NCI-H2196 (cell line): ENCODE results near the gene LAG3.
"Not testable (repeated sequence)": the region's sequence is repeated elsewhere in the genome, so short reads cannot be mapped to it uniquely, and the experiment has no call there.

Experiments used
- DNase-seq: peaks from one replicate; lab custom pipeline; 2025; ENCODE audit not compliant: unreplicated experiment; lab: John Stamatoyannopoulos, UW

Gene LAG3

GRCh38 chr12:6772331-6772695, at the start of gene LAG3:
Gene LAG3, plus strand, starts transcription at chr12:6772520. Its CDS starts 333 bp downstream, at chr12:6772853.
- no peak for DNase-seq

GRCh38 chr12:6722863-6723262, 49.5 kb upstream of the LAG3 start:
- no peak for DNase-seq

GRCh38 chr12:6723607-6724408, 48.5 kb upstream of the LAG3 start, which contains the start of gene COPS7A:
Gene COPS7A, plus strand, starts transcription at chr12:6724046. Its CDS starts 611 bp downstream, at chr12:6724657.
- DNase-seq = peak; percentile 93

GRCh38 chr12:6724409-6724797, 47.9 kb upstream of the LAG3 start:
- DNase-seq = no peak

- DNase-seq = no peak
Measured at GRCh38 chr12:6725350-6725749, 47.0 kb upstream of the LAG3 start.

GRCh38 chr12:6729186-6729585, 43.1 kb upstream of the LAG3 start:
- DNase-seq = no peak

GRCh38 chr12:6730169-6730568, 42.2 kb upstream of the LAG3 start:
- no peak for DNase-seq

- DNase-seq = no peak
Measured at GRCh38 chr12:6734506-6735387, 37.6 kb upstream of the LAG3 start.

GRCh38 chr12:6735448-6736191, 36.7 kb upstream of the LAG3 start:
- DNase-seq = peak; percentile 56

- no peak for DNase-seq
Measured at GRCh38 chr12:6736754-6737153, 35.6 kb upstream of the LAG3 start.

GRCh38 chr12:6742080-6742479, 30.2 kb upstream of the LAG3 start:
- not testable (repeated sequence) for DNase-seq

- DNase-seq = no peak
Measured at GRCh38 chr12:6742834-6743233, 29.5 kb upstream of the LAG3 start.

- not testable (repeated sequence) for DNase-seq
Measured at GRCh38 chr12:6743300-6743699, 29.0 kb upstream of the LAG3 start.

GRCh38 chr12:6745741-6746525, 26.4 kb upstream of the LAG3 start:
- DNase-seq = no peak

- DNase-seq = no peak
Measured at GRCh38 chr12:6747216-6747615, 25.1 kb upstream of the LAG3 start.

- no peak for DNase-seq
Measured at GRCh38 chr12:6748761-6749160, 23.6 kb upstream of the LAG3 start.

- no peak for DNase-seq
Measured at GRCh38 chr12:6750506-6750905, 21.8 kb upstream of the LAG3 start.

GRCh38 chr12:6751767-6752166, 20.6 kb upstream of the LAG3 start:
- DNase-seq = no peak

- no peak for DNase-seq
Measured at GRCh38 chr12:6752167-6752920, 20.0 kb upstream of the LAG3 start.
